Pulmonary artery endothelial cell (primary cell): Measurements from ENCODE around the gene TFEB. TPM values are rescaled to one million over a fixed set of nuclear protein-coding genes. Genes with fewer than 3 reads are reported as not detected.

Experiments used
- DNase-seq: peaks from one replicate; pipeline ENCODE4 v3.0.0-alpha.2; 2011; ENCODE audit warnings: low read depth, low spot score
- total RNA-seq: library from RNA; depleted of rRNA; stranded (reverse); fragments of >200 nt; gene quantifications from 2 replicates; pipeline ENCODE4 v1.2.3, GENCODE V29; 2014

Gene TFEB
- total RNA-seq, 1 donor from 2014 or later, result 3.8 TPM

GRCh38 chr6:41653691-41654090 is 81.7 kb downstream of the TFEB start:
- no peak for DNase-seq

- no peak for DNase-seq
These were observed 82.3 kb downstream of the TFEB start for GRCh38 chr6:41652866-41653652.

GRCh38 chr6:41651962-41652657 is 83.3 kb downstream of the TFEB start:
- no peak for DNase-seq

GRCh38 chr6:41651246-41651961 is 84.0 kb downstream of the TFEB start:
- no peak for DNase-seq

GRCh38 chr6:41650120-41650519 is 85.3 kb downstream of the TFEB start:
- no peak for DNase-seq

- no peak for DNase-seq
These were observed 85.8 kb downstream of the TFEB start for GRCh38 chr6:41649596-41649995.

- no peak for DNase-seq
These were observed 86.5 kb downstream of the TFEB start for GRCh38 chr6:41648921-41649320.

GRCh38 chr6:41648070-41648585 is 87.3 kb downstream of the TFEB start:
- no peak for DNase-seq

GRCh38 chr6:41647061-41647511 is 88.3 kb downstream of the TFEB start:
- no peak for DNase-seq

- no peak for DNase-seq
These were observed 89.2 kb downstream of the TFEB start for GRCh38 chr6:41646026-41646795.

- no peak for DNase-seq
These were observed 90.3 kb downstream of the TFEB start for GRCh38 chr6:41645007-41645618.

GRCh38 chr6:41644297-41644879 is 91.0 kb downstream of the TFEB start:
- no peak for DNase-seq

- no peak for DNase-seq
These were observed 91.5 kb downstream of the TFEB start for GRCh38 chr6:41643899-41644269.

GRCh38 chr6:41642960-41643898 is 92.2 kb downstream of the TFEB start:
- no peak for DNase-seq

- DNase-seq, result no peak
These were observed 93.1 kb downstream of the TFEB start for GRCh38 chr6:41642090-41642959.

GRCh38 chr6:41641352-41641925 is 94.0 kb downstream of the TFEB start:
- DNase-seq, result no peak

GRCh38 chr6:41640426-41640825 is 95.0 kb downstream of the TFEB start:
- no peak for DNase-seq

- no peak for DNase-seq
These were observed 95.5 kb downstream of the TFEB start for GRCh38 chr6:41639809-41640371.
